Ectodermal cell (in vitro differentiated cells): ENCODE results near the gene DQX1.

Experiments used
- H3K27ac ChIP-seq: 2 replicates; pipeline ENCODE4 v1.7.0; 2013; ENCODE audit warnings: mild to moderate bottlenecking, low read depth, low read length; ENCODE audit not compliant: insufficient read depth, poor library complexity, severe bottlenecking
- H3K27me3 ChIP-seq: 2 replicates; pipeline ENCODE4 v1.7.0; 2013; ENCODE audit warnings: mild to moderate bottlenecking, low read length; ENCODE audit not compliant: insufficient read depth, control insufficient read depth, poor library complexity, severe bottlenecking
- H3K36me3 ChIP-seq: one replicate; pipeline ENCODE4 v1.7.0; 2013; ENCODE audit warnings: low read length; ENCODE audit not compliant: control insufficient read depth, insufficient read depth
- H3K4me1 ChIP-seq: one replicate; pipeline ENCODE4 v1.7.0; 2013; ENCODE audit warnings: low read length; ENCODE audit not compliant: control insufficient read depth, insufficient read depth
- H3K4me3 ChIP-seq: 2 replicates; pipeline ENCODE4 v1.7.0; 2013; ENCODE audit warnings: low read depth, low read length, control low read depth; ENCODE audit not compliant: insufficient read depth
- H3K9me3 ChIP-seq: 2 replicates; pipeline ENCODE4 v1.7.0; 2013; ENCODE audit warnings: mild to moderate bottlenecking, low read length, moderate library complexity; ENCODE audit not compliant: control insufficient read depth
- WGBS, 2 experiments: methylation state at CpG; one replicate each; pipeline ENCODE4 v1.1.7; 2013; ENCODE audit warnings: missing lambda C conversion rate in 2 of 2; 5-methylcytosine and 5-hydroxymethylcytosine counted together

Gene DQX1

GRCh38 chr2:74522516-74522915 is 3.5 kb downstream of the DQX1 start:
- no peak overlapping the region for H3K4me3 ChIP-seq
- WGBS, 2 experiments = 81 to 89% methylated on average over 3 of the region's 3 CpGs
- peaks cover 45% of the 10 kb centered on the region for H3K27me3 ChIP-seq

GRCh38 chr2:74516650-74517049 is 9.4 kb downstream of the DQX1 start:
- Histone ChIP-seq H3K36me3 (no peaks in the 10 kb centered on the region), H3K4me3 (no peak overlapping the region), H3K27ac (no peak overlapping the region), H3K9me3 (no peaks in the 10 kb centered on the region), H3K4me1 (peaks cover 15% of the 10 kb centered on the region), H3K27me3 (peaks cover 98% of the 10 kb centered on the region)
- WGBS, 2 experiments = 86 to 88% methylated on average over 13 of the region's 13 CpGs

More at GRCh38 chr2:74522516-74522915, 3.5 kb downstream of the DQX1 start:
- Histone ChIP-seq H3K27ac (no peak overlapping the region), H3K36me3 (peaks cover 11% of the 10 kb centered on the region), H3K9me3 (no peaks in the 10 kb centered on the region), H3K4me1 (no peaks in the 10 kb centered on the region)

- 7 to 8% methylated on average over 72 of the region's 72 CpGs for WGBS, 2 experiments
- Histone ChIP-seq H3K4me1 (peaks cover 15% of the 10 kb centered on the region), H3K4me3 (no peak overlapping the region), H3K9me3 (no peaks in the 10 kb centered on the region), H3K27ac (no peak overlapping the region), H3K36me3 (no peaks in the 10 kb centered on the region), H3K27me3 (peaks cover 98% of the 10 kb centered on the region)
These were observed 9.9 kb downstream of the DQX1 start for GRCh38 chr2:74515981-74516633.

- Histone ChIP-seq H3K27ac (no peak overlapping the region), H3K27me3 (peaks cover 100% of the 10 kb centered on the region), H3K9me3 (no peaks in the 10 kb centered on the region), H3K4me3 (no peak overlapping the region), H3K36me3 (no peaks in the 10 kb centered on the region), H3K4me1 (peaks cover 15% of the 10 kb centered on the region)
- WGBS, 2 experiments = 3% methylated on average over 60 of the region's 60 CpGs
These were observed 10.6 kb downstream of the DQX1 start for GRCh38 chr2:74515271-74515980.

GRCh38 chr2:74514368-74515270 is 11.4 kb downstream of the DQX1 start, which contains the start of gene TLX2:
Gene TLX2, plus strand, starts transcription at chr2:74514450. Its CDS starts 357 bp downstream, at chr2:74514807.
- Histone ChIP-seq H3K4me1 (peaks cover 15% of the 10 kb centered on the region), H3K4me3 (peak within 1 kb of the TSS; percentile 16), H3K27ac (no peak within 1 kb of the TSS), H3K27me3 (peaks cover 100% of the 10 kb centered on the region), H3K36me3 (no peaks in the 10 kb centered on the region), H3K9me3 (no peaks in the 10 kb centered on the region)
- 2 to 3% methylated on average over 82 of the region's 82 CpGs for WGBS, 2 experiments

- H3K4me3 ChIP-seq = no peak overlapping the region
- WGBS, 2 experiments = 2 to 3% methylated on average over 52 of the region's 52 CpGs
These were observed 12.2 kb downstream of the DQX1 start for GRCh38 chr2:74513605-74514367.

GRCh38 chr2:74512744-74513604 is 13.1 kb downstream of the DQX1 start:
- Histone ChIP-seq H3K36me3 (no peaks in the 10 kb centered on the region), H3K4me1 (peaks cover 19% of the 10 kb centered on the region), H3K27me3 (peaks cover 100% of the 10 kb centered on the region), H3K9me3 (no peaks in the 10 kb centered on the region), H3K27ac (no peak overlapping the region), H3K4me3 (no peak overlapping the region)
- 2% methylated on average over 36 of the region's 36 CpGs for WGBS, 2 experiments

More at GRCh38 chr2:74513605-74514367, 12.2 kb downstream of the DQX1 start:
- Histone ChIP-seq H3K4me1 (peaks cover 15% of the 10 kb centered on the region), H3K27ac (no peak overlapping the region), H3K27me3 (peaks cover 100% of the 10 kb centered on the region), H3K9me3 (no peaks in the 10 kb centered on the region), H3K36me3 (no peaks in the 10 kb centered on the region)

- H3K27ac ChIP-seq = no peak overlapping the region
- H3K27me3 ChIP-seq = peaks cover 88% of the 10 kb centered on the region
- peaks cover 24% of the 10 kb centered on the region for H3K4me1 ChIP-seq
- WGBS, 2 experiments = 71 to 74% methylated on average over 11 of the region's 11 CpGs
- H3K36me3 ChIP-seq = no peaks in the 10 kb centered on the region
- H3K9me3 ChIP-seq = no peaks in the 10 kb centered on the region
- H3K4me3 ChIP-seq = no peak overlapping the region
These were observed 14.7 kb downstream of the DQX1 start for GRCh38 chr2:74511104-74511989.
